Activated CD8-positive, alpha-beta memory T cell treated with anti-CD3 and anti-CD28 coated beads for 1 hour (primary cell): ENCODE measurements around the gene KDM1A.

Source experiments
- DNase-seq, 2 donors: peaks; one replicate each; pipeline ENCODE4 v3.0.0-alpha.2; 2020; ENCODE audit warnings: low read depth in 1 of 2; ENCODE audit errors: extremely low read depth in 1 of 2

KDM1A gene

GRCh38 chr1:23129846-23130245, 110.6 kb downstream of the KDM1A start:
- no peak for DNase-seq

DNA sequence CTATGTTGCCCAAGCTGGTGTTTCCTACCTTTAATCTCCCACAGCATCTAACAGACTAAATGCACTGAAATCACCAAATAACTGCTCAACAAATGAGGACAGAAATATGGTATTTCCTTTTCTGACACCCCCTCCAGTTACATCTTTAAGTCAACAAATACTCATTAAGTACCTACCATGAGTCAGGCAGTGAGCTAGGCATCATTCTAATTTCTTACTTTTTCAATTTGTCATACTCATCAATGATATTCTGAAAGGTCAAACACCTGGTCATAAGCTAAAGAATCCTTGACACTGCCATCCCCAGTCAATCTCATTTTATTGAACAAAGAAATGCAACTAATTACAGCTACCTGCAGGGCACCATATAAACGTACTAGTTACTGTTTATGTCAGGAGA, 112.8 kb downstream of the KDM1A start:
- no peak for DNase-seq
